Measurements from ENCODE around the gene PLS3. TPM values are rescaled to one million over a fixed set of nuclear protein-coding genes. Genes with fewer than 3 reads are reported as not detected.
"Not testable (repeated sequence)": the region's sequence is repeated elsewhere in the genome, so short reads cannot be mapped to it uniquely, and the experiment has no call there.

The PLS3 gene
- total RNA-seq, 1 experiment from 2014 or later: 169 TPM

DNA sequence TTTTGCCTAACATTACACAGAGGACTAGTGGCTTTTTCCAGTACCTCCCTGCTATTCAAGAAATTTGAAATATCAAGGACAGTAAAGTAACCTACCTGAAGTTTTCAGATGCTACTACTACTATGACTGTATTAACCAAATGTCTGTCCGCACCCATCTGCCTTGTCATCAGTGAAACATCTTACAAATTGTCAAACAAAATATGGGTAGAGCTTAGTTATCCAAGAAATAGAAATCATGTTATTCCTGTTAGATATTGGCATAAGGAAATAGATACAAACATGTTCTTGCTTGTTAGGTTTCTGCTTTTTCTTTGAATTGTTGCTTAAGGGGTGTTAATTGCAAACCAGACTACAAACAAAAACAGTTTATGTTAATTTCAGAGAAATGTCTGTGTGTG lies 63.9 kb downstream of the PLS3 start:
- BruUV-seq (replicated peaks): no TSS peak
- no peak overlapping the region for H3K4me3 Mint-ChIP-seq (ENCODE audit: low read depth, unreplicated experiment)
- TF ChIP-seq, protein P1, sequence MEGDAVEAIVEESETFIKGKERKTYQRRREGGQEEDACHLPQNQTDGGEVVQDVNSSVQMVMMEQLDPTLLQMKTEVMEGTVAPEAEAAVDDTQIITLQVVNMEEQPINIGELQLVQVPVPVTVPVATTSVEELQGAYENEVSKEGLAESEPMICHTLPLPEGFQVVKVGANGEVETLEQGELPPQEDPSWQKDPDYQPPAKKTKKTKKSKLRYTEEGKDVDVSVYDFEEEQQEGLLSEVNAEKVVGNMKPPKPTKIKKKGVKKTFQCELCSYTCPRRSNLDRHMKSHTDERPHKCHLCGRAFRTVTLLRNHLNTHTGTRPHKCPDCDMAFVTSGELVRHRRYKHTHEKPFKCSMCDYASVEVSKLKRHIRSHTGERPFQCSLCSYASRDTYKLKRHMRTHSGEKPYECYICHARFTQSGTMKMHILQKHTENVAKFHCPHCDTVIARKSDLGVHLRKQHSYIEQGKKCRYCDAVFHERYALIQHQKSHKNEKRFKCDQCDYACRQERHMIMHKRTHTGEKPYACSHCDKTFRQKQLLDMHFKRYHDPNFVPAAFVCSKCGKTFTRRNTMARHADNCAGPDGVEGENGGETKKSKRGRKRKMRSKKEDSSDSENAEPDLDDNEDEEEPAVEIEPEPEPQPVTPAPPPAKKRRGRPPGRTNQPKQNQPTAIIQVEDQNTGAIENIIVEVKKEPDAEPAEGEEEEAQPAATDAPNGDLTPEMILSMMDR (IDR thresholded peaks at IDR 0.05; ENCODE audit: unreplicated experiment): no peak
- peaks cover 6% of the 10 kb centered on the region for H3K36me3 Mint-ChIP-seq (ENCODE audit: insufficient read depth, unreplicated experiment)
- CTCF ChIA-PET: no interaction called here
- no peaks in the 10 kb centered on the region for H3K27me3 Mint-ChIP-seq (ENCODE audit: unreplicated experiment)
- H3K9me3 Mint-ChIP-seq (ENCODE audit: low read depth, unreplicated experiment): no peaks in the 10 kb centered on the region
- H3K4me1 Mint-ChIP-seq (ENCODE audit: low read depth, unreplicated experiment): no peaks in the 10 kb centered on the region
- no peak overlapping the region for H3K27ac Mint-ChIP-seq (ENCODE audit: unreplicated experiment)
- no peak for DNase-seq
- intact Hi-C loops (cut with micrococcal nuclease; ENCODE audit: unreplicated experiment): no loop called here

DNA sequence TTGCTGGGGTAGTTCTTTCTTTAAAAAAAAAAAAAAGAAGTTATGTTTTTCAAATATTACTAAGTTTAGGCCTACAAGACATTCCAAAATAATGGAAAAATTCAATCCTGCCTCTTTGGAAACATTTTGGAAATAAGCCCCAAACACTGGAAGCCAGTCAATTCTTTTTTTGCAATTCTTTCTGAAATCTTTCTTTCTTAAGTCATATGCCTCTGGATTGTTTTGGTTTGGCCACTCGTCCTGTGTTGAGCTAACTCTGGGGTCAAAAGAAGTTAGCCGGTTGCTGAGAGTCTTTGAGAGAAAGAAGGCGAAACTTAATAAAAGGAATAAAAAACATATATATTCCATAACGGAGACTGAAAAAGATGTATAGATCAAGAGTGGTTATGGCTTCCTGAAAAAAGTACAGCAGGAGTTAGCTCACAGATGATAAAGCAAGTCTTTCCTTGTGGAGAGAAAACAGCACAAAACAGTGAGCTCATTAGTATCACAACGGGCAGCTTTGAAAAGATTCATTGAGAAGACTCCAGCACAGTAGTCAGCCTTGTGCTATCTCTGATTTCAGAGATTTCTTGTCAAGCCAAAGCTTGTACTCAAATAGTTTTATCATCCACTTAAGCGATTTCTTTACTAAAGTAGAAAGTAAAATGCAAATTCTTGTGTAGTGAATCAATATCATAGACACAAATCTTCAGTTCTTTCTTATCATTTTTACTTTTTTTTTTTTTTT lies 64.8 kb downstream of the PLS3 start:
- intact Hi-C loops (cut with micrococcal nuclease; ENCODE audit: unreplicated experiment): no loop called here
- CTCF ChIA-PET: interaction anchor here (0.7 kb wide), 1 partner anchor 33 kb away, joined by 5 read pairs; no protein-coding TSS in a partner anchor
- no peak for DNase-seq
- H3K4me1 Mint-ChIP-seq (ENCODE audit: low read depth, unreplicated experiment): no peaks in the 10 kb centered on the region
- BruUV-seq (replicated peaks): no TSS peak
- no peak overlapping the region for H3K27ac Mint-ChIP-seq (ENCODE audit: unreplicated experiment)
- H3K27me3 Mint-ChIP-seq (ENCODE audit: unreplicated experiment): no peaks in the 10 kb centered on the region
- H3K36me3 Mint-ChIP-seq (ENCODE audit: insufficient read depth, unreplicated experiment): peaks cover 6% of the 10 kb centered on the region
- H3K9me3 Mint-ChIP-seq (ENCODE audit: low read depth, unreplicated experiment): no peaks in the 10 kb centered on the region
- H3K4me3 Mint-ChIP-seq (ENCODE audit: low read depth, unreplicated experiment): no peak overlapping the region
- TF ChIP-seq, protein P1 (IDR thresholded peaks at IDR 0.05; ENCODE audit: unreplicated experiment): no peak

DNA sequence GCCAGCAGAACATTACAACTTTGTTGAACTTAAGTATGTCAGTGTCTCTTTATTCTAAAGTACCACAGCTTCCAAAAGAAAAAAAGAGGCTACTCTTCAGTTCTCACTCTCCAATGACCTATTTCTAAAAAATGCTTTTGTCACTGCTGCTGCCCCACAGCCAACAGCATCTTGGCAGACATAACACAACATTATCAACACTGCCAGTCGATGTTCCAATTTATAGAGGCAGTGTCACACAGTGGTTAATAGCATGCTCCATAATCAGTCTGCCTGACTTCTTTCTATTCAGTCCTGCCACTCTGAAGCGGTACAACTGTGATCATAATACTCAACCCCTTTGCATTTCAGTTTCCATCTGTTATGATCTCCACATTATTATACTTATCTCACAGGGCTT lies 69.2 kb downstream of the PLS3 start:
- no peaks in the 10 kb centered on the region for H3K27me3 Mint-ChIP-seq (ENCODE audit: unreplicated experiment)
- H3K27ac Mint-ChIP-seq (ENCODE audit: unreplicated experiment): no peak overlapping the region
- DNase-seq: no peak
- TF ChIP-seq, protein P1 (IDR thresholded peaks at IDR 0.05; ENCODE audit: unreplicated experiment): no peak
- H3K4me1 Mint-ChIP-seq (ENCODE audit: low read depth, unreplicated experiment): no peaks in the 10 kb centered on the region
- no peaks in the 10 kb centered on the region for H3K9me3 Mint-ChIP-seq (ENCODE audit: low read depth, unreplicated experiment)
- CTCF ChIA-PET: no interaction called here
- H3K36me3 Mint-ChIP-seq (ENCODE audit: insufficient read depth, unreplicated experiment): no peaks in the 10 kb centered on the region
- BruUV-seq (replicated peaks): no TSS peak
- no peak overlapping the region for H3K4me3 Mint-ChIP-seq (ENCODE audit: low read depth, unreplicated experiment)
- intact Hi-C loops (cut with micrococcal nuclease; ENCODE audit: unreplicated experiment): no loop called here

DNA sequence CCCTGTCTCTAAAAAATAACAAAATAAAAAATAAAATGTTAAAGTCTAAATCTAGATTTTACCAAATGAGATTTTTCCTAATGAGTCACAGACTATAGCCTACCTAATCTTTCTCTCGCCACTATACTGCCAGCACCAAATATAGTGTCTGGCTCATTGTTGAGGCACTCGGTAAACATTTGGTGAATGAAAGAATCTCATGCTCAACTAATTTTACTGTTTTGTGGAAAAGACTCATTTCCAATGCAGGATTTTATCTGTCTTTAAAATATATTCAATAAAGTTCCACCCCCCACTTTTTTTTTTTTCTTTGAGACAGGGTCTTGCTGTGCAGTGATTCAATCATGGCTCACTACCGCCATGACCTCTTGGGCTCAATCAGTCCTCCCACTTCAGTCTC lies 71.5 kb downstream of the PLS3 start:
- TF ChIP-seq, protein P1 (IDR thresholded peaks at IDR 0.05; ENCODE audit: unreplicated experiment): no peak
- H3K36me3 Mint-ChIP-seq (ENCODE audit: insufficient read depth, unreplicated experiment): peaks cover 10% of the 10 kb centered on the region
- H3K27me3 Mint-ChIP-seq (ENCODE audit: unreplicated experiment): no peaks in the 10 kb centered on the region
- intact Hi-C loops (cut with micrococcal nuclease; ENCODE audit: unreplicated experiment): no loop called here
- H3K27ac Mint-ChIP-seq (ENCODE audit: unreplicated experiment): no peak overlapping the region
- CTCF ChIA-PET: no interaction called here
- no peak for DNase-seq
- no peak overlapping the region for H3K4me3 Mint-ChIP-seq (ENCODE audit: low read depth, unreplicated experiment)
- no TSS peak for BruUV-seq (replicated peaks)
- H3K9me3 Mint-ChIP-seq (ENCODE audit: low read depth, unreplicated experiment): no peaks in the 10 kb centered on the region
- no peaks in the 10 kb centered on the region for H3K4me1 Mint-ChIP-seq (ENCODE audit: low read depth, unreplicated experiment)

DNA sequence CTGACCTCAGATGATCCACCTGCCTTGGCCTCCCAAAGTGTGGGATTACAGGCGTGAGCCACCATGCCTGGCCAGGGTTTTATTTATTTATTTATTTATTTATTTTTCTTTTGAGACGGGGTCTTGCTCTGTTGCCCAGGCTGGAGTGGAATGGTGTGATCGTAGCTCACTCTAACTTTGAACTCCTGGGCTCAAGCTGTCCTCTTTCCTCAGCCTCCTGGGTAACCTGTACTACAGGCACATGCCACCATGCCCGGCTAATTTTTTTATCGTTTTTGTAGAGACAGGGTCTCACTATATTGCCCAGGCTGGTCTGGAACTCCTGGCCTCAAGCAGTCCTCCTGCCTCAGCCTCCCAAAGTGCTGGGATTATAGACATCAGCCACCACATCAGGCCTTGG lies 72.4 kb downstream of the PLS3 start:
- CTCF ChIA-PET; DNase-seq; BruUV-seq (replicated peaks); H3K4me3 Mint-ChIP-seq (ENCODE audit: low read depth, unreplicated experiment); H3K27me3 Mint-ChIP-seq (ENCODE audit: unreplicated experiment); H3K4me1 Mint-ChIP-seq (ENCODE audit: low read depth, unreplicated experiment); H3K9me3 Mint-ChIP-seq (ENCODE audit: low read depth, unreplicated experiment); H3K27ac Mint-ChIP-seq (ENCODE audit: unreplicated experiment); intact Hi-C loops (cut with micrococcal nuclease; ENCODE audit: unreplicated experiment): not testable (repeated sequence)
- peaks cover 15% of the 10 kb centered on the region for H3K36me3 Mint-ChIP-seq (ENCODE audit: insufficient read depth, unreplicated experiment)
